Left renal pelvis (tissue), 4 donors: ENCODE measurements around the gene SLC25A10. TPM values are rescaled to one million over a fixed set of nuclear protein-coding genes. Genes with fewer than 3 reads are reported as not detected.

Source experiments
- DNase-seq, 4 donors: peaks; one replicate each; pipeline ENCODE4 v3.0.0-alpha.2; 2013; ENCODE audit warnings: low read depth in 4 of 4, low spot score in 3 of 4
- polyA plus RNA-seq, 4 donors: library from polyadenylated mRNA; unstranded; fragments of 120-200 nt; gene quantifications; one replicate each; pipeline ENCODE4 v1.2.1, GENCODE V29; 2013; ENCODE audit not compliant: insufficient read length in 4 of 4

Gene SLC25A10
- polyA plus RNA-seq, 4 donors: 7.1 to 20.5 (median 12.5) TPM

- DNase-seq: no peak
Measured at GRCh38 chr17:81741049-81741593, 29.0 kb downstream of the SLC25A10 start.

- DNase-seq: no peak
Measured at GRCh38 chr17:81741594-81742452, 29.7 kb downstream of the SLC25A10 start.

Other genes with a start within 250 kb of the SLC25A10 start
- 1,000 to 10,000 TPM; 2,973 to 3,218 (median 3,183) TPM for gene ACTG1, start 199.5 kb upstream of the SLC25A10 start, polyA plus RNA-seq
- 1 to 10 TPM; 1.2 to 2.5 (median 1.7) TPM for gene FSCN2, start 183.9 kb upstream of the SLC25A10 start, polyA plus RNA-seq
- gene FAAP100, start 159.9 kb upstream of the SLC25A10 start, polyA plus RNA-seq: 10 to 100 TPM; 19.0 to 37.2 (median 24.3) TPM
- 10 to 100 TPM; 45.0 to 70.0 (median 57.1) TPM for gene NPLOC4, start 75.2 kb upstream of the SLC25A10 start, polyA plus RNA-seq
- 1 to 10 TPM; 2.0 to 6.9 (median 2.2) TPM for gene TSPAN10, start 75.1 kb upstream of the SLC25A10 start, polyA plus RNA-seq
- 10 to 100 TPM in 3 of 4 donors, 1 to 10 TPM in 1; 6.2 to 15.0 (median 13.1) TPM for gene PDE6G, start 55.7 kb upstream of the SLC25A10 start, polyA plus RNA-seq
- gene OXLD1, start 45.7 kb upstream of the SLC25A10 start, polyA plus RNA-seq: 10 to 100 TPM in 3 of 4 donors, 1 to 10 TPM in 1; 9.6 to 21.6 (median 12.3) TPM
- gene CCDC137, start 45.5 kb upstream of the SLC25A10 start, polyA plus RNA-seq: 10 to 100 TPM in 3 of 4 donors, 1 to 10 TPM in 1; 9.6 to 18.5 (median 14.0) TPM
- 10 to 100 TPM; 34.7 to 52.6 (median 43.6) TPM for gene ARL16, start 28.5 kb upstream of the SLC25A10 start, polyA plus RNA-seq
- 100 to 1,000 TPM in 1 of 4 donors, 10 to 100 TPM in 3; 88.9 to 110 (median 96.0) TPM for gene HGS, start 28.3 kb upstream of the SLC25A10 start, polyA plus RNA-seq
- gene MRPL12, start 8.9 kb upstream of the SLC25A10 start, polyA plus RNA-seq: 10 to 100 TPM; 26.8 to 53.8 (median 41.6) TPM
- gene GCGR, start 91.9 kb downstream of the SLC25A10 start, polyA plus RNA-seq: 10 to 100 TPM in 2 of 4 donors, 1 to 10 TPM in 2; 1.2 to 18.6 (median 9.1) TPM
- 100 to 1,000 TPM in 1 of 4 donors, 10 to 100 TPM in 3; 76.5 to 114 (median 90.4) TPM for gene MCRIP1, start 121.0 kb downstream of the SLC25A10 start, polyA plus RNA-seq
- under 1 TPM in 3 of 4 donors, not detected in 1; 0.14 to 0.58 (median 0.26) TPM for gene PPP1R27, start 122.8 kb downstream of the SLC25A10 start, polyA plus RNA-seq
- gene P4HB, start 148.3 kb downstream of the SLC25A10 start, polyA plus RNA-seq: 100 to 1,000 TPM; 409 to 482 (median 447) TPM
- 100 to 1,000 TPM; 165 to 238 (median 183) TPM for gene ARHGDIA, start 159.1 kb downstream of the SLC25A10 start, polyA plus RNA-seq
- 10 to 100 TPM; 66.2 to 85.2 (median 73.7) TPM for gene ALYREF, start 179.3 kb downstream of the SLC25A10 start, polyA plus RNA-seq
- 100 to 1,000 TPM in 1 of 4 donors, 10 to 100 TPM in 3; 69.4 to 105 (median 73.2) TPM for gene ANAPC11, start 179.4 kb downstream of the SLC25A10 start, polyA plus RNA-seq
- 1 to 10 TPM in 1 of 4 donors, under 1 TPM in 3; 0.33 to 1.4 (median 0.50) TPM for gene NPB, start 190.0 kb downstream of the SLC25A10 start, polyA plus RNA-seq
- gene PCYT2, start 199.1 kb downstream of the SLC25A10 start, polyA plus RNA-seq: 10 to 100 TPM; 13.4 to 47.8 (median 41.3) TPM
- gene SIRT7, start 205.9 kb downstream of the SLC25A10 start, polyA plus RNA-seq: 10 to 100 TPM in 3 of 4 donors, 1 to 10 TPM in 1; 7.7 to 22.0 (median 11.1) TPM
- 10 to 100 TPM in 3 of 4 donors, 1 to 10 TPM in 1; 9.6 to 14.8 (median 12.0) TPM for gene MAFG, start 215.5 kb downstream of the SLC25A10 start, polyA plus RNA-seq
- gene PYCR1, start 225.0 kb downstream of the SLC25A10 start, polyA plus RNA-seq: 10 to 100 TPM; 29.4 to 75.5 (median 31.5) TPM
- gene MYADML2, start 234.9 kb downstream of the SLC25A10 start, polyA plus RNA-seq: under 1 TPM in 3 of 4 donors, not detected in 1; 0.07 to 0.26 (median 0.07) TPM
- 1 to 10 TPM in 3 of 4 donors, under 1 TPM in 1; 0.30 to 3.0 (median 2.4) TPM for gene NOTUM, start 248.9 kb downstream of the SLC25A10 start, polyA plus RNA-seq